SK-MEL-5 (cell line): Measurements from ENCODE around the gene CUX1. TPM values are rescaled to one million over a fixed set of nuclear protein-coding genes. Genes with fewer than 3 reads are reported as not detected.

Experiments
- DNase-seq: peaks from one replicate; pipeline ENCODE4 v3.0.0-alpha.2; 2016; ENCODE audit warnings: low read depth, low spot score
- in situ Hi-C: cut with HindIII; loops from 2 replicates; pipeline ENCODE4 v1.10.0; 2016; ENCODE audit warnings: low sequenced_read_pairs, high pct_unique_total_duplicates, low pct_unique_long_range_greater_than_20kb
- total RNA-seq: library from RNA; depleted of rRNA; stranded (reverse); fragments of >200 nt; shearing (Covaris generic); gene quantifications from 2 replicates; pipeline ENCODE4 v1.2.3, GENCODE V29; 2014

CUX1 gene
- total RNA-seq, 1 experiment from 2014 or later, result 43.6 TPM

DNA sequence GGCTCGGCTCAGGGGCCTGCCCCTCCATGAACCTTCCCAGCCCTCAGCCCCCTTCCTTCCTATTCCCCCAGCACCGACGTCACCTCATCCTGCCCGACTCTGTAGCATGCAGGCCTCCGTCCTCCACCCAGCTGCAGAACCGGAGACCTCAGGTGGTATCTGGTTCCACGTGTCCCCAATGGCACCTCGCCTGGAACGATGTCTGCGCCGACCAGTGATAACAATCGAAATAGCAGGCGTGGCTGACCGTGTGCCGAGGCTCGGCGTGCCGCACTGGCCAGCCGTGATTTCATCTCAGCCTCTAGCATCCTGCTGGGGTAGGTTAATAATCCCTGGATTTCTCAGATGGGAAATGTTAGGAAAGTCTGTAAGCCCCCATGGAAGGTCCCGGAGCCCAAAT is 171.7 kb downstream of the CUX1 start:
- in situ Hi-C loops, result no loop called here
- no peak for DNase-seq

- in situ Hi-C loops, result no loop called here
Observed at GRCh38 chr7:101990811-101991418, 173.5 kb downstream of the CUX1 start.

DNA sequence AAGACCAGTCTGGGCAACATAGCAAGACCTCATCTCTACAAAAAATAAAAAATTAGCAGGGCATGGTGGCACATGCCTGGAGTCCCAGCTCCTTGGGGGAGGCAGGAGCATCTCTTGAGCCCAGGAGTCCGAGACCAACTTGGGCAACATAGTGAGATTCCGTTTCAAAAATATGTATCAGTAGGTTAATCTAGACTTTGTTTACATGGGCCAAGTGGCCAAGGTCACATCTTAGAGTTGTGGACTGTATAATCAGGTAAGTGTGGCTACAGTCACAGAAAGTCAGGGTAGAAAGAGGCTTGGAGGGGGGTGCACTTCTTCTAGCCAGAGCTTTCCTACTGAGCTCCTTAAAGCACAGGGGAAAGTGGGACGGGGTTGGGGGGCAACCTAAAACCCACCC is 174.4 kb downstream of the CUX1 start:
- DNase-seq, result no peak
- in situ Hi-C loops, result no loop called here

More at GRCh38 chr7:101990811-101991418, 173.5 kb downstream of the CUX1 start:
- no peak for DNase-seq

GRCh38 chr7:101993311-101993710 is 175.9 kb downstream of the CUX1 start:
- DNase-seq, result no peak
- in situ Hi-C loops, result no loop called here

DNA sequence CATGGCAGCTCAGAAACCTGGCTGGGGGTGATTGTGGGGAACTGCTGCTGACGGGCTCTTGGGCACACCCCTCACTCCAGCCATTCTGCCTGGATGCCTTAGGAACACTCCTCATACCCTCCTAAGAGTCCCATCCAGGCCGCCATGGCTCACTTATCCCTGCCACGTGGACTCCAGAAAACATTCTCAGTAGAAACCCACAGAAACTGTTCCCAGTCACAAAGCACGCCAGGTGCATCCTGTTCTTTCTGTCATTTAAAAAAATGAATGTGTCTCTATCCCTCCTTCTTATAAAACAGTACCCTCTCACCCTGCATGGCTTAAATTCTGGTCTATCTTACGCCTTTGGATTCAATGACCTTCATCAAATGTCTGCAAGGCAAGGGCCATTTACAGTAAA is 177.7 kb downstream of the CUX1 start:
- no peak for DNase-seq
- in situ Hi-C loops, result no loop called here

DNA sequence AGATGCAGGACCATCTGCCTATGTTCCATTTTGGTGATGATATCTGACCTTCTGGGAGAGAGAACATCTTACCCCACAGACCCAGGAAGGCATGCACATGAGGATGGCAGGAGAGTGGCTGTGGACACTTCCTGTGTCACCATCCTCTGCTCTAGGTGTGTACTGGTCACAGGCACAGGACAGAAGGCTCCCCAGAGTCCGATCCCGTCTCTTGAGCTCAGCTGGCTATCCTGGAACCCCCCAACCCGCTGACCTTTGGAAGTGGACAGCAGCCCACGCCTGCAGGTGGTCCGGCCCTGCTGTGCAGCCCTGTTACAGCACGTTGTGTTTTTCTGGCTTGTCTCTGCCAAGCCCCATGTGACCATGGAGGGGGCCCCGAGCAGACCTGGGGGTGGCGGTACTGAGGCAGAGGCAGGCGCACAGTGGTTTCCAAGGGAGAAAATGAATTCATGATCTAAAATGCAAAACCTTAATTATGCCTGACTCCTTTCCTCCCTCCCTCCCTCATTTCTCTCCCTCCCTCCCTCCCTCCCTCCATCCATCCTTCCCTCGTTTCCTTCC is 178.8 kb downstream of the CUX1 start:
- no peak for DNase-seq
- in situ Hi-C loops, result no loop called here

DNA sequence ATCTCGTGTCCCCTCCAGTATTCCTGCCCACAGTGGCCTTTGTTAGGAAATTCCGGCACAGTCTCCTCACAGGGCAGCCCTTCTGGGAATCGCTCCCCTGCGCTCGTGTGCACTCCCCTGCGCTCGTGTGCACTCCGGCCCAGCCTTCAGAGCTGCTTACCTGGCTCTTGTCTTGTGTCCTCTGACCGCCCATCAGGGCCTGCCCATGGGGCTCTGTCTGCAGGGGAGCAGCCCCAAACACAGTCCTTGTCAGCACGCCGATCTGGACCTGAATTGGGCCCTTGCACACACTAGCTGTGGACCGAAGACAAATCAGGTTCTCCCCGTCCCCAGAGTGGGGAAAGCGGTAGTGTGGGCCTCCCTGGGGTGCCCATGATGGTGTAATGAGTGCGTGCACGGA is 179.4 kb downstream of the CUX1 start:
- in situ Hi-C loops, result no loop called here

DNA sequence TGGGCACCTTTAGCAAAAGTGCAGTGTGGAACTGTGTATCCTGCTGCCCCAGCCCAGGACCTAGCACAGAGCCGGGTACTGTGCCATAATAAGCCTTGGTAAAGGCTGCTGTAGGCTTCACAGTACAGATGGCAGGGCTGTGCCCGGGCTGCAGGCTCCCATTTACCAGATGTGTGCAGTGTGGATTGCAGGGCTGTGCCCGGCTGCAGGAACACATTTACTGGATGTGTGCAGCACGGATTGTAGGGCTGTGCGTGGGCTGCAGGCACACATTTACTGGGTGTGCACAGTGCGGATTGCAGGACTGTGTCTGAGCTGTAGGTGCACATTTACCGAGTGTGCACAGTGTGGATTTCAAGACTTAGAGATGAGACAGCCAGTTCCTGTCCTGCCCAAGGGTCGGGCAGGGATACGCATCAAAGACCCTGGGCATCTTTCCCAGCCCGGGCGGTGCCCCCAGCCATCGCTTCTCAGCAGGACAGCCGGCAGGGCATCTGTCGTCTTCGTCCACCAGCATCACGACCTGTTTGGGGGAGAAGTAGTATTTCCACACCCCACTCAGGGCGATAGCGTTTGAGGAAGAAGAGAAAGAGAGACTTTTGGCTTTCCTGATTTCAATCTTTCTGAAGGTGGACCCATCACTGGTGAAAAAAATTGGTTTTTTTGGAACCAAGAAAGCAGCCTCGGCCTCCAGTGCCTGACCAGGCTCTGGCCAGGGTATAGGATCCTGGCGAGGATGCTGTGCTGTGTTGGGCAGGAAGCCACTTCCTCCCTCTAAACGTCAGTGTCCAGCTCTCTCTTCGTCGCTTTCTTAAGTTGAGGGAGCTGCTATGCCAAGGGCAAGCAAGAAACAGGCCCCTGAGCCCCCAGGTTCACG is 180.8 kb downstream of the CUX1 start:
- no peak for DNase-seq
- in situ Hi-C loops, result no loop called here

More for the DNA sequence above, 179.4 kb downstream of the CUX1 start:
- no peak for DNase-seq

GRCh38 chr7:101998906-101999240 is 181.4 kb downstream of the CUX1 start:
- DNase-seq, result no peak
- in situ Hi-C loops, result no loop called here

DNA sequence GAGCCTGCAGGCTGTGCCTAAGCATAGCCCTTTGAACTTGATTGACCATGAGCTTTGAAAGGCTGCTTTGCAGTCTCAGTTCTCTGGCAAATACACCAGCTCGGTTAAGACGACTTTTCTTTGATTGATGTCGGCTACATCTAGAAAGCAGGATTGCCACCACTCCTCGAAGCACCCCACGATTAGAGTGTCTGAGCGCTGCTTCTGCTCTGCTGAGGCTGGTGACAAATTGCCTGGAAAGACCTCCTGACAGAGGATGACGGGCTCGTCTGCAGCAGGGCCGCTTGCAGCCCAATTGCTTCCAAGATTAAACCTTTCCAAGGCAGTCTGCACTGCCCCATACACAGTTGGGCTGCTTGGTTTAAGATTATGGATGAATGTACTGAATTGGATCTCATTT is 182.0 kb downstream of the CUX1 start:
- DNase-seq, result no peak
- in situ Hi-C loops, result no loop called here

- DNase-seq, result no peak
- in situ Hi-C loops, result no loop called here
Observed at GRCh38 chr7:102000123-102000522, 182.7 kb downstream of the CUX1 start.

DNA sequence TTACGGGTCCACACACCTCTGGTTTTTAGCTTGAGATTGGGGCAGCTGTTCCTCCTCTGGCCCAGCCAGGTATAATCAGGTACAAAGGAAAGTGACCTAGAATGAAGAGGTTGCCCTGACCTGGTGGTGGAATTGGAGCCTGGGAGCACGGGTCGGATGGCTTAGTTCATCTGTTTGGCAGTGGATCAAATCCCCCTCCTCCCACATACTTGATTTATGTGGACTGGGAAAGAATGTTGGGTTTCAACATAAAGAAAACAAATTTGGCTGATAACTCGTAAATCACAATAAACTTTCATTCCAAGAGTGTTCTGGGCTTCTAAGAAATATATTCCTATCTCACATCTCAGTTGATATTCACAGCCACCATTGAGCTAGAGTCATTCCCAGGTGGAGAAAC is 186.8 kb downstream of the CUX1 start:
- in situ Hi-C loops, result no loop called here
- DNase-seq, result no peak

DNA sequence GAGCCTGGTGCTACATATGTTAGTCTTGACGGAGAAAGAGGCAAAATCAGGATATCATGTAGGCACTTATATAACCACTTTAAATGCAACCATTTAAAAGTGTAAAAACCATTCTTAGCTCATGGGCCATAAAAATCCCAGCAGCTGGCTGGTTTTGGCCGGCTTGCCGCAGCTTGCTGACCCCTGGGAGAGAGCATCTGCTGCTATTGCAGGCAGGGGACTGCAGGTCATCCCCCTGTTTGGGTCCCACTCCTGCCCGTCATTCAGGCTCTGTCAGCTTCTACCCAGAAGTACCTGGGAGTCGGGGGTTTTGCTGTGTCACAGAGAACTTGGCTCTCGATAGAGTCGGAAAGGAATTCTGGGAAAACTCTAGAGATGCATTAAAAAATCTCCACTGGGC is 187.4 kb downstream of the CUX1 start:
- in situ Hi-C loops, result no loop called here
- no peak for DNase-seq

- no peak for DNase-seq
- in situ Hi-C loops, result no loop called here
Observed at GRCh38 chr7:102005933-102006480, 188.6 kb downstream of the CUX1 start.

DNA sequence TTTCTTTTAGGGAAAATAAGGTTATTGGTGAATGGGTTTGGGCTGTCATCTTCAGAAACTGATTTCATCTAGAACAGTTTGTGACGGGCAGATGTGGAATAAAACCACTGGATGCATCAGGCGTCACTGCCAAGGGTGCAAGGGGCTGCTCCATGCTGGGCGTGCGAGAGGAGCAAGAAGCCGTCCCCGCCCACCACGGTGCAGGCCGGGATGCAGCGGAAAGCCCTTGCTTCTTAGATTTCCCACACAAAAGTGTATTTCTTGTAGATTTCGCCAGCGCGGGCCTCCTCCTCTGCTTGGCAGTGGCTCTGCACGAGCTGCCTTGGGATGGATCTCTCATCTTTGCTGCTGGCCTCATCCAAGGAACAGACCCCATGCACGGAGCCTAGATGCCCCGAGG is 189.3 kb downstream of the CUX1 start:
- no peak for DNase-seq
- in situ Hi-C loops, result no loop called here

DNA sequence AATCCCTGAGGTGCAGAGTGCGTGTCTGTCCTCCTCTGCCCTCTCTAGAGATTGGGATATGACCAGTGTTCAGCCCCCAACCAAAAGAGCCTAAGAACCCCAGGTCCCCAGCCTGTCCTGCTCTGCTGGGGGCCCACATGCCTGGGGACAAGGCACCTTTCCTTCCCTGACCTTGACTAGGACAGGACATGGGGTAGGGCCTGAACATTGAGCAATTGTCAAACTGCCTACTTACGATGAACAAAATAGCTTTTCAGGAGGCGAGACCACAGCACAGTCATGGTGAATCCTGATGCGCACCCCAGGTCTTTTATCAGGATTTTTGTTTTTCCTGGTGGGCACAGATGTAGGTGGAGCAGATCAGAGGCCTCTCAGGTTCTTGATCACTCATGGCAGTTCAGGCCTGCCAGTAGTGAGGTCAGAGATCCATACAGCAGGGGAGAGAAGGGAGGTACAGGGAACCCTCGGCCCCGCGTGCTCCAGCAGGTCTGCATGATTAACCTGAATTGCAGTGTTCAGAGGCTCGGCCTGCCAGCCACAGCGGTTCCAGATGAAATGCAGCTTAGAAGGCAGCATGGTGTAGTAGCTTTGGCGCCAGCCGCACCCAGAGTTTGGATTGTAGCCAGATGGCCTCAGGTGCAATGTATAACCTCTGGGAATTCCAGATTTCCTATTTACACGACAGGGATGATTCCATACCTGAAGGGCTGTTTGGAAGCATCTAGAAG is 191.3 kb downstream of the CUX1 start:
- no peak for DNase-seq
- in situ Hi-C loops, result no loop called here

DNA sequence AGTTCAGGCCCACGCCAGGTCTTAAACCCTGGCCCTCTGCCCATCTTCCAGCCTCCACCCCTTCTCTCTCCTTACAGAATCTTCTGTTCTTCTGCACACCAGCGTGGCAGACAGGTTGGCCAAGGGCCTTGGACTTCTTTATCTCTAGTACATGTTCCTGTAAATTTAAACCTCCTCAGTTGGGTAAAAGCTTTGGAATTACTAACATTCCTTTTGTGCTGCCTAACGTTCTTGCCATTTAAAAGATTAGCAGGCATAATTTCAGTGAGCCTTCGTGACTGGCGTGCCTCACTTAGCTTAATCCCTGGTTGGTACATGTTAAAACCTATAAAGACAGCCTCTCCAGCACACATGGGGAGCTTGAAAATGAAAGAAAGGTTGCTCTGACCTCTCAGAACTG is 192.2 kb downstream of the CUX1 start:
- in situ Hi-C loops, result no loop called here
- no peak for DNase-seq
